ENCODE data around the gene RPS24. TPM values are rescaled to one million over a fixed set of nuclear protein-coding genes. Genes with fewer than 3 reads are reported as not detected.
A peak's percentile ranks its signal among the peaks of the same experiment; 100 is the strongest.
"Not testable (repeated sequence)": the region's sequence is repeated elsewhere in the genome, so short reads cannot be mapped to it uniquely, and the experiment has no call there.

Gene RPS24
- total and polyA plus RNA-seq, 10 donors: 1,007 to 8,141 (median 1,662) TPM

DNA sequence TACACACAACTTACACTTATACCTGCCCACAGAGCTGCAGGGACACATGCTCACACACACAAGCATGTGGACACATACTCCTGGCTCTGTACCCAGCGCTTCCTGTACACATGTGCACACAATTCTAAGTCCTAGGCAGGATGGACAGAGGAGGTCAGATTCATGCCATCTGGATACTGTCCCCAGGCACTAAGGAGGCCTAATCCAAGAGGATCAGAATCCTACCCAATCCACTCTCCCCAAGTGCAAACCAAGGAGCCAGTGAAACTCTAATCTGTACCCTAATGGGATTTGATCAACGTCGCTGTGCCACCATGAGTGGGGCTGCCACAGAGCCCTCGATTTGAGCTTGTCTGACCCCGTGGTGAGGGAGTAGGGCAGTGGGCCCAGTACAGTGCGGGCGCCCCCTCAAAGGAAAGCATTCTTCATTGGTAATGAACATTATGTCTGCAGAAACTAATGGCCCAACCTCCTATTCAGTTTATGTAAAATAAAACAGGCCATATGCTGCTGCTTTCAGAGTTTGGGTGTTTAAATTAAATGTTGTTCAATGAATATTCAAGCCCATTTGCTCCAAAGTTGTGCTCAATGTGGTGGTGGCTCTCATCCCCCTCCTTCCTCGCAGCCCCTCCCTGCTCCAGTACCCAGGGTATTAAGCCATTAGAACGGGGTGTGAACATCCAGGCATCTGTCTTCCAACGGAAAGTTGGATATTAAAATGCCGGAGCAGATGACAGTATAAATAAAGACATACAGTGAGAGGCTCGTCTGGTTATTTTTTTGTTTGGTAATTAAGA, 26.4 kb downstream of the RPS24 start:
- Histone ChIP-seq H3K4me1 (no peaks in the 10 kb centered on the region), H3K27ac (no peak overlapping the region), H3K36me3 (peaks cover 0 to under 1% (median 0%) of the 10 kb centered on the region in 6 donors), H3K27me3 (replicated peaks in 1 of 7) (no peaks in the 10 kb centered on the region), H3K9me3 (no peaks in the 10 kb centered on the region), H3K4me3 (no peak overlapping the region)
- DNase-seq: no peak
- WGBS, 5 donors: 87 to 95% (median 92%) methylated on average over 11 to 12 of the region's 12 CpGs
- intact Hi-C loops (cut with DNase I; ENCODE audit: low total_unique reads): no loop called here
- TF ChIP-seq, protein P1, sequence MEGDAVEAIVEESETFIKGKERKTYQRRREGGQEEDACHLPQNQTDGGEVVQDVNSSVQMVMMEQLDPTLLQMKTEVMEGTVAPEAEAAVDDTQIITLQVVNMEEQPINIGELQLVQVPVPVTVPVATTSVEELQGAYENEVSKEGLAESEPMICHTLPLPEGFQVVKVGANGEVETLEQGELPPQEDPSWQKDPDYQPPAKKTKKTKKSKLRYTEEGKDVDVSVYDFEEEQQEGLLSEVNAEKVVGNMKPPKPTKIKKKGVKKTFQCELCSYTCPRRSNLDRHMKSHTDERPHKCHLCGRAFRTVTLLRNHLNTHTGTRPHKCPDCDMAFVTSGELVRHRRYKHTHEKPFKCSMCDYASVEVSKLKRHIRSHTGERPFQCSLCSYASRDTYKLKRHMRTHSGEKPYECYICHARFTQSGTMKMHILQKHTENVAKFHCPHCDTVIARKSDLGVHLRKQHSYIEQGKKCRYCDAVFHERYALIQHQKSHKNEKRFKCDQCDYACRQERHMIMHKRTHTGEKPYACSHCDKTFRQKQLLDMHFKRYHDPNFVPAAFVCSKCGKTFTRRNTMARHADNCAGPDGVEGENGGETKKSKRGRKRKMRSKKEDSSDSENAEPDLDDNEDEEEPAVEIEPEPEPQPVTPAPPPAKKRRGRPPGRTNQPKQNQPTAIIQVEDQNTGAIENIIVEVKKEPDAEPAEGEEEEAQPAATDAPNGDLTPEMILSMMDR (IDR thresholded peaks at IDR 0.05 in 8 of 11, conservative IDR thresholded peaks at IDR 0.05 in 3 of 11): no peak
- no peak for TF ChIP-seq POLR2AphosphoS5 (IDR thresholded peaks at IDR 0.05)
- no peak for TF ChIP-seq POLR2A (IDR thresholded peaks at IDR 0.05)

DNA sequence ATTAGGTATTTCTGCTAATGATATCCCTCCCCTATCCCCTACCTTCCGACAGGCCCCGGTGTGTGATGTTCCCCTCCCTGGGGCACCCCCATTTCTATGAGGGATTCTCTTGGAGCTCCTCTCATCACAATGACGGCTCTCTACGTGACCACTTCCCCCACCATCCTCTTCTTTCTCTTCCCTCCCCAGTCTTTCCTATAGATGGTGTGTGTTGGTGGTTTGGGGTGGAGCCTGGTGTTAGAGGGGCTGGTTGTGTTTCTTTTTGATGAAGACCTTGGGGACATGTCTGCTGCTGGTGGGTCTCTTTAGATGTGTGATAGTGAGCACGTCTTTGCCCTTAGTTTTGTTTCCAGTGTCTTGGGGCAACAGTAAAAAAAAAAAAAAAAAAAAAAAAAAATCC, 28.6 kb downstream of the RPS24 start:
- no peaks in the 10 kb centered on the region for H3K27me3 ChIP-seq (replicated peaks in 1 of 7)
- no peak overlapping the region for H3K4me3 ChIP-seq
- H3K4me1 ChIP-seq: peaks cover 0 to 8% (median 0%) of the 10 kb centered on the region in 6 donors
- intact Hi-C loops (cut with DNase I; ENCODE audit: low total_unique reads): no loop called here
- H3K36me3 ChIP-seq: no peaks in the 10 kb centered on the region
- H3K9me3 ChIP-seq: no peaks in the 10 kb centered on the region
- TF ChIP-seq POLR2AphosphoS5 (IDR thresholded peaks at IDR 0.05): no peak
- TF ChIP-seq, protein P1 (IDR thresholded peaks at IDR 0.05 in 8 of 11, conservative IDR thresholded peaks at IDR 0.05 in 3 of 11): no peak
- TF ChIP-seq POLR2A (IDR thresholded peaks at IDR 0.05): no peak
- peak; percentile 29 for DNase-seq
- 35 to 60% (median 46%) methylated on average over 5 of the region's 5 CpGs for WGBS, 5 donors
- H3K27ac ChIP-seq: no peak overlapping the region

DNA sequence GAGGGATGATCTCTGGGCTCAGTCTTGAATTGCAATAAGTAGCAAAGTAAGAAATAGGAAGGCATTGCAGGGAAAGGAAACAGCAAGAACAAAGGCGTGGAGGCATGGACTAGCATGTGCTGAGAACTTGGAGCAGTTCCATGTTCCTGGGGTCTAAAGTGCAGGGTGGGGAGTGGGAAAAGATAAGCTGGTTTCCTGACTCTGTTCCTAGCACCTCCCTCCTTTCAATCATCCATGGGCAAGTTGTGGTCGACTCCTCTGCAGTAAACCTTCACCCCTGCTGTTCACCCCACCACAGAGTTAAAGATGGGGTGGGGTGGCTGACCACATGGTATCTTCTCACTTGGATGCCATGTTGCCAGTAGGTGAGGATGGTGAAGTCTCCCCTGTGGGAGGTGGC, 29.6 kb downstream of the RPS24 start:
- no peak for DNase-seq
- intact Hi-C loops (cut with DNase I; ENCODE audit: low total_unique reads): no loop called here
- peaks cover 0 to 8% (median 0%) of the 10 kb centered on the region in 6 donors for H3K4me1 ChIP-seq
- H3K9me3 ChIP-seq: no peaks in the 10 kb centered on the region
- H3K27ac ChIP-seq: no peak overlapping the region
- WGBS, 5 donors: 48 to 58% (median 54%) methylated on average over 2 of the region's 2 CpGs
- no peaks in the 10 kb centered on the region for H3K27me3 ChIP-seq (replicated peaks in 1 of 7)
- TF ChIP-seq POLR2A (IDR thresholded peaks at IDR 0.05): no peak
- TF ChIP-seq POLR2AphosphoS5 (IDR thresholded peaks at IDR 0.05): no peak
- TF ChIP-seq, protein P1 (IDR thresholded peaks at IDR 0.05 in 8 of 11, conservative IDR thresholded peaks at IDR 0.05 in 3 of 11): no peak
- H3K36me3 ChIP-seq: no peaks in the 10 kb centered on the region
- H3K4me3 ChIP-seq: no peak overlapping the region

DNA sequence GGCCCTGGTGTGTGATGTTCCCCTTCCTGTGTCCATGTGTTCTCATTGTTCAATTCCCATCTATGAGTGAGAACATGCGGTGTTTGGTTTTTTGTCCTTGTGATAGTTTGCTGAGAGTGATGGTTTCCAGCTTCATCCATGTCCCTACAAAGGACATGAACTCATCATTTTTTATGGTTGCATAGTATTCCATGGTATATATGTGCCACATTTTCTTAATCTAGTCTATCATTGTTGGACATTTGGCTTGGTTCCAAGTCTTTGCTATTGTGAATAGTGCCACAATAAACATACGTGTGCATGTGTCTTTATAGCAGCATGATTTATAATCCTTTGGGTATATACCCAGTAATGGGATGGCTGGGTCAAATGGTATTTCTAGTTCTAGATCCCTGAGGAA, 31.3 kb downstream of the RPS24 start:
- WGBS, 5 donors: 80% methylated on average over 1 of the region's 2 CpGs; no CpG with 5 or more reads in 4 of the 5 donors
- H3K36me3 ChIP-seq; DNase-seq; H3K4me3 ChIP-seq; intact Hi-C loops (cut with DNase I; ENCODE audit: low total_unique reads); H3K27me3 ChIP-seq (replicated peaks in 1 of 7); H3K9me3 ChIP-seq; H3K4me1 ChIP-seq; H3K27ac ChIP-seq: not testable (repeated sequence)

All from spleen (tissue), 11 donors.